Spleen (tissue), 11 donors: ENCODE data around the gene DYNLT1. TPM values are rescaled to one million over a fixed set of nuclear protein-coding genes. Genes with fewer than 3 reads are reported as not detected.
"Not testable (repeated sequence)": the region's sequence is repeated elsewhere in the genome, so short reads cannot be mapped to it uniquely, and the experiment has no call there.

Source experiments
- DNase-seq: peaks from one replicate; pipeline ENCODE4 v3.0.0-alpha.2; 2020
- H3K27ac ChIP-seq, 8 donors: fragments of 200-600 bp; sonication (generic) in 7 of 8; 1 replicate in 4 of 8; 2 replicates in 4 of 8; pipeline versions ENCODE4 v1.5.0 to v1.8.0; 2016 to 2021; ENCODE audit warnings: inconsistent platforms in 4 of 8, mild to moderate bottlenecking in 4 of 8, moderate library complexity in 1 of 8
- H3K27me3 ChIP-seq, 7 donors: fragments of 200-600 bp; sonication (generic) in 6 of 7; replicated peaks in 1 of 7; 1 replicate in 4 of 7; 2 replicates in 3 of 7; pipeline versions ENCODE4 v1.5.0 to v1.8.0; 2016 to 2021; ENCODE audit warnings: inconsistent platforms in 3 of 7, mild to moderate bottlenecking in 1 of 7
- H3K36me3 ChIP-seq, 6 donors: fragments of 200-600 bp; sonication (generic) in 5 of 6; 1 replicate in 4 of 6; 2 replicates in 2 of 6; pipeline versions ENCODE4 v1.5.0 to v1.8.0; 2016 to 2021; ENCODE audit warnings: inconsistent platforms in 2 of 6
- H3K4me1 ChIP-seq, 6 donors: fragments of 200-600 bp; sonication (generic) in 5 of 6; 1 replicate in 3 of 6; 2 replicates in 3 of 6; pipeline versions ENCODE4 v1.5.0 to v1.8.0; 2016 to 2021; ENCODE audit warnings: inconsistent platforms in 3 of 6
- H3K4me3 ChIP-seq, 8 donors: fragments of 200-600 bp; sonication (generic) in 7 of 8; 1 replicate in 4 of 8; 2 replicates in 4 of 8; pipeline versions ENCODE4 v1.5.0 to v1.8.0; 2016 to 2021; ENCODE audit warnings: inconsistent platforms in 4 of 8, mild to moderate bottlenecking in 4 of 8, moderate library complexity in 2 of 8
- H3K9me3 ChIP-seq, 8 donors: fragments of 200-600 bp; sonication (generic) in 7 of 8; 1 replicate in 4 of 8; 2 replicates in 4 of 8; pipeline versions ENCODE4 v1.5.0 to v1.8.0; 2016 to 2021; ENCODE audit warnings: inconsistent platforms in 4 of 8
- CTCF ChIP-seq, 11 experiments: fragments of 200-600 bp in 7 of 11; fragments of 450-650 bp in 4 of 11; sonication (generic) in 4 of 11; IDR thresholded peaks in 8 of 11; conservative IDR thresholded peaks in 3 of 11; 1 replicate in 7 of 11; 2 replicates in 4 of 11; pipeline versions ENCODE4 v1.4.0 to v1.8.0; 2016 to 2021; ENCODE audit warnings: antibody characterized with exemption in 11 of 11, inconsistent platforms in 4 of 11, mild to moderate bottlenecking in 1 of 11
- POLR2A ChIP-seq, 3 donors: fragments of 450-650 bp; IDR thresholded peaks; one replicate each; pipeline ENCODE4 v1.5.1; 2017; ENCODE audit warnings: antibody characterized with exemption in 3 of 3, mild to moderate bottlenecking in 1 of 3
- POLR2AphosphoS5 ChIP-seq, 3 donors: sonication (generic); formaldehyde crosslinking; IDR thresholded peaks; one replicate each; pipeline ENCODE4 v1.5.1; 2017; ENCODE audit warnings: antibody characterized with exemption in 3 of 3
- WGBS, 5 donors: extraction: QIAGEN DNeasy Blood & Tissue Kit in 3 of 5; methylation state at CpG; one replicate each; pipeline versions ENCODE4 v1.1.5 to v1.1.7; 2013 to 2018; 5-methylcytosine and 5-hydroxymethylcytosine counted together
- intact Hi-C: fragments of 100-400 bp; cut with DNase I; formaldehyde crosslinking; loops from one replicate; pipeline ENCODE4 v1.15.0; 2023; ENCODE audit warnings: low total_unique reads
- polyA plus RNA-seq, 3 donors: library from polyadenylated mRNA; stranded (reverse); fragments of 200-250 nt; gene quantifications; one replicate each; pipeline ENCODE4 v1.2.1, GENCODE V29; 2013
- total RNA-seq, 7 donors: library from RNA; depleted of rRNA in 3 of 7; stranded (reverse); fragments of >200 nt in 3 of 7; fragmentation: NEBNext Ultra II Directional in 4 of 7; extraction: Animal tissue kit (Norgen Biotek cat#: 25700) in 4 of 7; gene quantifications; one replicate each; pipeline versions ENCODE4 v1.1.0 to v1.2.1, GENCODE V29; 2016 to 2021
- donor health status: healthy with polysubstance abuse.
- donor health status: DM: no; HTN: no; CAD: no; lungs with moderate emphysema.
- donor health status: DM: no; HTN: no; CAD: no.
- donor health status: Bipolar disorder and iron deficiency.
- donor health status: healthy.
- donor health status: DM: no; HTN: no; CAD: no.
- donor health status: DM: yes; HTN: yes; CAD: no.

The DYNLT1 gene
- total and polyA plus RNA-seq, 10 donors: 61.3 to 131 (median 75.8) TPM

- peak overlapping the region in 6 of 8 donors; percentile 11 to 53 (median 45) for H3K27ac ChIP-seq
- WGBS, 5 donors: 78 to 86% (median 85%) methylated on average over 10 of the region's 10 CpGs
- DNase-seq: no peak
- H3K27me3 ChIP-seq: no peaks in the 10 kb centered on the region
- H3K36me3 ChIP-seq: peaks cover 0 to 94% (median 46%) of the 10 kb centered on the region in 6 donors
- peak overlapping the region in 1 of 8 donors; percentile 33 for H3K4me3 ChIP-seq
- intact Hi-C loops: no loop called here
- TF ChIP-seq POLR2AphosphoS5 (IDR thresholded peaks at IDR 0.05): no peak
- no peak for TF ChIP-seq CTCF (IDR thresholded peaks at IDR 0.05 in 8 of 11, conservative IDR thresholded peaks at IDR 0.05 in 3 of 11)
- TF ChIP-seq POLR2A (IDR thresholded peaks at IDR 0.05): no peak
- H3K9me3 ChIP-seq: no peaks in the 10 kb centered on the region
- peaks cover 0 to 7% (median 1%) of the 10 kb centered on the region in 6 donors for H3K4me1 ChIP-seq
Observed at GRCh38 chr6:158622545-158623190, 21.9 kb downstream of the DYNLT1 start.

DNA sequence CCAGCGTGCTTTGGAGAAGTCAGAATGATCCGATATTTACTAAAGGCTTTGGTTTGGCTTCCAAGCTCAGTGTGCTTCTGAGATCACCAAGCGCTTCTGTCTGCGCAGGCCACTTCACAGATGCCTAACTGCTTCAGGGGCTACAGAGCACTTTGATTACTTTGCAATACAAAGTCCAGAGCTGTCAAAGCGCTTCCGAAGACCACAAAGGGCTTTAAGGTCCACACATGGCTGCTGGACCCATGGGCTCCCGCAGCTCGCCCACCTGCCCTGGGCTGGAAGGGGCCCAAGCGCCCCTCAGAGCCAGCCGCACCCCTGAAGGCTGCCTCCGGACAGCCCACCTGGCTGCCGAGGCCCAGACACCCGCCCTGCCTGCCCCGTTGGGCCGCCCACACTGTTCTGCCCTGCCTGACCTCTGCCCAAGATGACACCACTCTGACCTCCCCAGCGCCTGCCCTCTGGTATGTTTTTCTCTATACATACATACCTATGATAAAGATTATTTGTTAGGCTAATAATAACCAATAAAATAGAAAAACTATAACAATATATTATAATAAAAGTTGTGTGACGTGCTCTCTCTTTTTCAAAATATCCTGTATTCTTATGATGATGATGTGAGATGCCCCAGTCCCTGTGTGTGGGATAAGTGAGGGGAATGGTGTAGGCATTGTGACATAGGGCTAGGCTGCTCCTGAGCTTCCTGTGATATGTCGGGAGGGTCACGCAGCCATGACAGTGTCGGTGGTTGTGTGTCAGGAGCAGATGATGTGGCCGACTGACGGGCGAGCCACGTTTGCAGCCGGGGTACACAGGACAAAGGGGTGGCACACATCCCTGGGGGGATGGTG is 22.6 kb downstream of the DYNLT1 start:
- Histone ChIP-seq H3K36me3 (peaks cover 0 to 88% (median 43%) of the 10 kb centered on the region in 6 donors), H3K4me3 (peak overlapping the region in 1 of 8 donors; percentile 33), H3K9me3 (no peaks in the 10 kb centered on the region), H3K4me1 (peaks cover 0 to 7% (median 1%) of the 10 kb centered on the region in 6 donors), H3K27me3 (no peaks in the 10 kb centered on the region), H3K27ac (peak overlapping the region in 5 of 8 donors; percentile 34 to 53 (median 46))
- no peak for DNase-seq
- peak in 2 of 3 donors; percentile 19 to 31 for TF ChIP-seq POLR2AphosphoS5 (IDR thresholded peaks at IDR 0.05)
- no peak for TF ChIP-seq CTCF (IDR thresholded peaks at IDR 0.05 in 8 of 11, conservative IDR thresholded peaks at IDR 0.05 in 3 of 11)
- intact Hi-C loops: no loop called here
- WGBS, 5 donors: 88 to 94% (median 93%) methylated on average over 23 to 25 of the region's 25 CpGs

- Histone ChIP-seq H3K4me1 (peaks cover 0 to 7% (median 1%) of the 10 kb centered on the region in 6 donors), H3K36me3 (peaks cover 0 to 86% (median 38%) of the 10 kb centered on the region in 6 donors), H3K4me3 (no peak overlapping the region), H3K27me3 (no peaks in the 10 kb centered on the region), H3K27ac (no peak overlapping the region), H3K9me3 (no peaks in the 10 kb centered on the region)
- TF ChIP-seq POLR2A (IDR thresholded peaks at IDR 0.05): no peak
- DNase-seq: no peak
- WGBS, 5 donors: 89 to 93% (median 90%) methylated on average over 12 to 13 of the region's 13 CpGs
- intact Hi-C loops: no loop called here
Observed at GRCh38 chr6:158620963-158621693, 23.4 kb downstream of the DYNLT1 start.

- H3K27ac ChIP-seq: no peak overlapping the region
- no peak for TF ChIP-seq POLR2AphosphoS5 (IDR thresholded peaks at IDR 0.05)
- TF ChIP-seq CTCF (IDR thresholded peaks at IDR 0.05 in 8 of 11, conservative IDR thresholded peaks at IDR 0.05 in 3 of 11): no peak
- no peak for TF ChIP-seq POLR2A (IDR thresholded peaks at IDR 0.05)
- no peak for DNase-seq
- H3K36me3 ChIP-seq: peaks cover 0 to 85% (median 28%) of the 10 kb centered on the region in 6 donors
- peaks cover 0 to 7% (median 1%) of the 10 kb centered on the region in 6 donors for H3K4me1 ChIP-seq
- intact Hi-C loops: no loop called here
- H3K27me3 ChIP-seq: no peaks in the 10 kb centered on the region
- WGBS, 5 donors: 95 to 96% (median 96%) methylated on average over 17 of the region's 17 CpGs
- H3K9me3 ChIP-seq: peaks cover 0 to 7% (median 7%) of the 10 kb centered on the region in 8 donors
- no peak overlapping the region for H3K4me3 ChIP-seq
Observed at GRCh38 chr6:158619922-158620801, 24.4 kb downstream of the DYNLT1 start.

DNA sequence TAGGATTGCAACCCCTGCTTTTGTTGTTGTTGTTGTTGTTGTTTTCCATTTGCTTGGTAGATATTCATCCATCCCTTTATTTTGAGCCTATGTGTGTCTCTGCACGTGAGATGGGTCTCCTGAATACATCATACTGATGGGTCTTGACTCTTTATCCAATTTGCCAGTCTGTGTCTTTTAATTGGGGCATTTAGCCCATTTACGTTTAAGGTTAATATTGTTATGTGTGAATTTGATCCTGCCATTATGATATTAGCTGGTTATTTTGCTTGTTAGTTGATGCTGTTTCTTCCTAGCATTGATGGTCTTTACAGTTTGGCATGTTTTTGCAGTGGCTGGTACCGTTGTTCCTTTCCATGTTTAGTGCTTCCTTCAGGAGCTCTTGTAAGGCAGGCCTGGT is 26.3 kb downstream of the DYNLT1 start:
- 93 to 100% (median 97%) methylated on average over 3 of the region's 3 CpGs for WGBS, 5 donors

GRCh38 chr6:158614606-158615005 is 29.9 kb downstream of the DYNLT1 start:
- intact Hi-C loops, H3K27me3 ChIP-seq, H3K4me1 ChIP-seq, H3K4me3 ChIP-seq, DNase-seq, H3K27ac ChIP-seq: not testable (repeated sequence)
- Histone ChIP-seq H3K36me3 (peaks cover 0 to 85% (median 30%) of the 10 kb centered on the region in 6 donors), H3K9me3 (peaks cover 0 to 15% (median 7%) of the 10 kb centered on the region in 8 donors)
- 95 to 98% (median 97%) methylated on average over 3 of the region's 3 CpGs for WGBS, 5 donors

More for the DNA sequence above, 26.3 kb downstream of the DYNLT1 start:
- H3K27ac ChIP-seq, H3K27me3 ChIP-seq, H3K4me3 ChIP-seq, H3K4me1 ChIP-seq, intact Hi-C loops, DNase-seq: not testable (repeated sequence)
- H3K36me3 ChIP-seq: peaks cover 0 to 85% (median 26%) of the 10 kb centered on the region in 6 donors
- peaks cover 0 to 15% (median 7%) of the 10 kb centered on the region in 8 donors for H3K9me3 ChIP-seq
